T-helper 2 cell (primary cell): ENCODE results near the gene SWT1.
"Not testable (repeated sequence)": the region's sequence is repeated elsewhere in the genome, so short reads cannot be mapped to it uniquely, and the experiment has no call there.

Experiments used
- DNase-seq, 5 experiments: peaks; one replicate each; pipeline versions ENCODE4 v3.0.0 to v3.0.0-alpha.2; 2012 to 2022

The SWT1 gene

GRCh38 chr1:185291652-185292051, 134.7 kb downstream of the SWT1 start:
- DNase-seq, result no peak

DNA sequence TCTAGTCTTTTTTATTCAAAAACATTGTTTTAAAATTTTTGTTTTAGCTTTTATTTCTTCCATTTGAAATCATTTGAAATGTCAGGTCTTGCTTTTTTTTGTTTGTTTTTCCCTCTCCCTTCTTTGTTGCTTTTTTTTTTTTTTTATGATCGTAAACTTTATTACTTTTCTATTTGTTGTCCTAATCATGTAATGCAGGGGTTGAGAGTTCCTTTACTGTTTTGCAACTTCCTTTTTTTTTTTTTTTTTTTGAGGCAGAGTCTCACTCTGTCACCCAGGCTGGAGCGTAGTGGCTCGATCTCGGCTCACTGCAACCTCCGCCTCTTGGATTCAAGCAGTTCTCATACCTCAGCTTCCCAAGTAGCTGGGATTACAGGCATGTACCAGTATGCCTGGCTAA, 135.3 kb downstream of the SWT1 start:
- DNase-seq, result no peak

DNA sequence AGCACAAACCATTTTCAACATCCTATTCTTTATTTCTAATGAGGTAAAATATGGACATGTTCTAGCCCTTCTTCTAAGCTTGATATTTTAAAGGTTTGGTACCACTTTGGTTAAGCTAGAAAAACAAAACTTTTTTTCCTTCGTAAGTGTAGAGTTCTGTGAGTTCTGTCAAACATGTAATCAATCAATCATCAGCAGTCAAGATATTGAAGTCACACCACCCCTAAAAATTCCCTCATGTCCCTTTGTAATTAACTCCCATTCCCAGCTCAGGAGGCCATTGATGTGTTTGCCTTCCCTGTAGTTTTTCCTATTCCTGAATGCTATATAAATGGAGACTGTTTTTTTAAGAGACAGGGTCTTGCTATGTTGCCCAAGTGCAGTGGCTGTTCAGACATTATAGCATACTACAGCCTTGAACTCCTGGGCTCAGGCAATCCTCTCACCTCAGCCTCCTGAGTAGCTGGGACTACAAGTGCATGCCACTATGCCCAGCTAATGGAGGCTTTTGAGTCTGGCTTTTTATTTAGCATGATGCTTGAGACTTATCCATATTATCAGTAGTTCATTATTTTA, 137.1 kb downstream of the SWT1 start:
- no peak for DNase-seq

DNA sequence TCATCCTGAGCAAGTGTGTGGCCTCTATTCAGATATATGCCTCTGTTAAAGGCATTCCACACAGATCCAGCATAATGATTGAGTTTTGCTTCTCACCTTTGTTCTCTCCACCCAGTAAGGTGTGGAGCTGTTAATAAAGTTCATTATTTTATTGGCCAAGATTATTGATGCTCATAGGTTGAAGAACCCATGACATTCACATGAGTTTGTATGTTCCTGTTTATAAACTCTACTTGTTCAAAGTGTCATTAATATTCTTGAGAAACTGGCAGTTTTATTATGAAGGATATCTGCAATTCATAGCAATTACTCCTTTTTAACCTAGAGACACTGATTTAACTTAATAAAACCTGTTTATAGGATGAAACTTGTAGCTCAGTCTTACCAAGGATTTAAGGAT, 138.1 kb downstream of the SWT1 start:
- no peak for DNase-seq

- no peak for DNase-seq
Observed at GRCh38 chr1:185297982-185298381, 141.0 kb downstream of the SWT1 start.

DNA sequence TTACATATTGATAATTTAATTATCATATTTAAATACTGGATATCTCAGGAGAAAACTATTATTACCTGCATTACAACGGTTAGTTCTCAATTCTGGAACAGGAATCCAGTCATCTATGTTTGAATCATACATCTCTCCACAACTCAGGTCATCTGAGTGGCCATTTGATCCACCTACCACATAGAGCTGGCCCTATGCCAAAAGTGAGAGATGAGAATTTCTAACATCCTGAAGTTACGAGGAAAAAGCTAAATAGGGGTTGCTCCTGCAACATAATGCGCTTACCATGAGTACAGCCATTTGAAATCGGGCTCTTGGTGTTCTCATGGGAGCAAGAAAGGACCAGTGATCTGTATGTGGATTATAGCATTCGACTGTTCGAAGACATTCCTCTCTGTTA, 143.2 kb downstream of the SWT1 start:
- no peak for DNase-seq

DNA sequence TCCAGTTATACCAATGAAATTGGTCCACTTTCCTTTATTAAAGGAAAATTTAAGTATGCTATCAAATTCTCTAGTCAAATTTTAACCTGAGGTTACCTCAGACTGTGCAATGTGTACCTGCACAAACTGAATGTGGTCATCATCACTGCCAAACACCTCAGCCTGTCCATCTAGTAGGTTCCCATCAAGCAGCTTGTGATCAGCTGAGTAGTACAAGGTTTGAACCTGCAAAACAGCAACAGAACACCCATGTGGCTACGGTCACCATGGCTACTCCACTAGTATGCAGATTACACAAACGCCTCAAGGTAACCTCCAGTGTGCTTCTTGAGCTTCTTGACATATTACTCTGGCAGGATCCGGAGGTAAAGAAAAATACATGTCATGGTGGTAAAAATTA, 148.5 kb downstream of the SWT1 start:
- DNase-seq, result no peak

DNA sequence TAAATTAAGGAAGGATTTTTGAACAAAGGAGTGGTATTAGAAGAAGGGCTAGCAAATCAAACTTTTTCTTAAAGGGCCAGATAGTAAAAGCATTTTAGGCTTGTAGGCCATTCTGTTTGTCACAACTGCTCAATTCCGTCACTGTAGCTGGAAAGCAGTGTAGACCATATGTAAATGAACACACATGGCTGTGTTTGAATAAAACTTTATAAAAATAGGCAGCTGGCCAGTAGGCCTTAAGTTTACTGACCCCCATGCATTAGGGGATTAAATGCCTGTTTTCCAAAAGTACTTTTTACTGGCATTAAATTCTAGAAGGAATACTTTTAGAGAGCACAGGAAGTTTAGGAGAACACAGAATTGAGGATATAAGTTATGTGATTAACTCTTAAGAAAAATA, 151.2 kb downstream of the SWT1 start:
- DNase-seq, result no peak

DNA sequence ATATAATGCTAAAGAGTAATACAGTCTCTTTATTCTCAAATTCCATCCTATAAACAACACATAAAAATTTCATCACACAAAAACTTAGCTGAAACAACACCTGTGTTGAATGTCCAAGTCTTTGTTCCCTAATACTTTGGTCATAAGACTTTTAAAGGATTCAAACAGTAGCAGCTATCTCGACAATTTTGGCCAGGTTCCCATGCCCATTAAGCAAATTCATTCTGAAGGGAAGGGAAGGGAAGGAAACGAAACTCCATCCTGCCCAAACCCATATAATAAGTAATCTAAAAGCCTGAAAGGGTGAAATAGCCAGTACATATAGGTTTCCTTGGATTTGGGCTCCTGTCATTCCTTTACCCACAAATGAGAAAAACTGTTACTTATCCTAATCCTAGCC, 152.6 kb downstream of the SWT1 start:
- no peak for DNase-seq

DNA sequence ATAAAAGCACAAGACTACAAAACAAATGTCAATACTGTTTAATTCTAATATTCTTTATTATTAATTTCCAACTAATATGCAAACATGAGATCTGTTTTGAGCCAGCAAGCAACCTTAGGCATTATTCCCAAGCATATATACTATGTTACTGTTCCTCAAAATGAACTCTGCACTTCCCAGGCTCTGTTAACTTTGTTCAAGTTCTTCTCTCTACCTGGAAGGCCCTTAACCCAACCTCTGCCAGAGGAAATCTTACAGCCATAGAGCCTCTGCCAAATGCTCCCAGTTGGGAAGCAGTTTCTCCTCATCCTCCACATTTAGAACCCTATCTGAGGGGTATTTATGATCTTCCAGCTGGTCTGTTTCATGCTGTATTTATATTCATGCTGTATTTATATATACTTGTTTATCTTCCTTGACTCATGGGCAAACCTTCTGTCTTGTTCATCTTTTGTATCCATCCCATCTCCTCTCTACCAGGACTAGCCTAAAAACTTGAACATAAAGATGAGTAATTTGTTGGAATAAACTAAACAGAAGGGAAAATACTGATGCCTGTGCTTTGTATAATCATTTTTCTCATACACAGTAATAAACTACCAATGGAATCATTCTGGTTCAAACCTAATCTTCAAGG, 154.7 kb downstream of the SWT1 start:
- no peak for DNase-seq

DNA sequence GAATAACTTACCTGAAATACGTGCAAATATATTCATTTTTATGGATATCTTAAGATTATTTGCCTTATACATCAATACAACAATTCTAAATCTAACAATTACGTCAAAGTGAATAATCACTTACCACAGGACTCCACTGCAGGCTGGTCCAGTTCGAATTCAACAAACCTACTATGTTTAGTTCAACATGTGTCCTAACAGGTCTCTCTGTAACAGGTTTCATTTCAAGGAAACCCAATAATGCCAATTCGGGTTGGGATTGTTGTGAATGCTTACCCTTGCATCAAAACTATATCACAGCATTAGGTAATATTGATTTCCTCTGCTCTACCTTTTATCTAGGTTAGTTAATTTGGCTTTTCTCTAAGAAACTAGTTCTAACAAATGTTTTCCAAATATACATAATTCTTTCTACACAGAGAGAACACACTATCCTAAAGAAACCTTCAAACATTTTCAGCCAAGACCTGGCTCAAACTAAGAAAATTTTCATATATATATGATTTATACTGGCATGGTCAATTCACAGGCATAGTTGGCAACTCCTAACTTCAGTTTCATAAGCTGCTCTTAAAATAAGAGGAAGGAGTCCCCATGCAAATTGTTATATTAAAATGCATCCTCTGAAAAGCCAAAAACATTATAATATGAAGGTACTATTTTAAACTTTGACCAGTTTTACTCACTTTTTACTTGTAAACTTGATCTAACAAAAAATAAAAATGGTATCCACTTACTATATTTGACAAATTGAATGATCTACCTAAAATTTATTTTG, 155.6 kb downstream of the SWT1 start:
- DNase-seq, result no peak

DNA sequence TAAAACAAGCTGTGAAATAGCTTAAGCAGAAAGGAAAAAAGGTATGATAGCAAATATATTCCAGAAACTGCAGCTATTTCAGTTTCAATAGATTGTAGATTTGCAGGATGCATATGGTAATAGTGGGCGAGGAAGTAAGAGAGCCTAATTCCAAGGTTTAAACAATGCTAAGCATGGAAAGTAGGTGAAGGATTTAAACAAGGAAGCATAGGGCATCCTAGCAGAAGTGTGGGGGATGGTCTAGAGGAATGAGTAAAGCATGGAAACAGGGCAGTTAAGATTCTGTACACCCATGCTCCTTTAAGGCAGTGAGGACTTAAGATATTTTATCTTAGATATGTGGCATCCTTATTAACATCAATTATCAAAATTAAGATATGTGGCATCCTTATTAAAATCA, 157.4 kb downstream of the SWT1 start:
- DNase-seq, result no peak

DNA sequence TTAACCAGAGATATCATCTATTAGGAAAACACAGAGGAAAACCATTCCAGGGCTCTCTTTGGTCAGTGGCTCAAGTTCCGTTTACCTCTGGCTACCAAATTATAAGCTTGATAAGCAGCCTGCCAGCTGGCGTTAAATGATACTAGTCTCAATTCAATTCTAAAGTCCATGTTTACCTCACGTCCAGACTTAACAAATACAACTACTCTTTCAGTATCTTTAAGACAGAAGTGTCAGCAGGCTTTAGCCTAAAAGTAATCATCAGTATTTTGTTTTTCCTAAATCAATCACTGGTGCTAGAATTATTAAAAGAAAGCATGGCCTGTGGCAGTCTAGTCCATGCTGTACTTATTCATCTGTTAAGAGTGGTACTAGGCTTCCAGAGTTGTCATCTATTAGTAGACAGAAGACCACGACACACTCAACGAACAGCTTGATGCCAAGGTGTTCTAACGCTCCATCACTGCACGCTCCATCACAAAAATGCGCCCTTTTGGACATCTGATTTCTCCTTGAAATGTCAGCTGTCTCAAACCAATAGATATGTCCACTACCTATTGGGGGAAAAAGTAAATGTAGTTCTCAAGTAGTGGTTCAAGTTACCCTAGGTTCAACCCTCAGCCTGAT, 158.6 kb downstream of the SWT1 start:
- peak in 2 of 5 experiments; percentile 6 to 38 for DNase-seq

- DNase-seq, result peak; percentile 77 to 93 (median 88)
Observed at GRCh38 chr1:185316163-185317033, 159.4 kb downstream of the SWT1 start.

DNA sequence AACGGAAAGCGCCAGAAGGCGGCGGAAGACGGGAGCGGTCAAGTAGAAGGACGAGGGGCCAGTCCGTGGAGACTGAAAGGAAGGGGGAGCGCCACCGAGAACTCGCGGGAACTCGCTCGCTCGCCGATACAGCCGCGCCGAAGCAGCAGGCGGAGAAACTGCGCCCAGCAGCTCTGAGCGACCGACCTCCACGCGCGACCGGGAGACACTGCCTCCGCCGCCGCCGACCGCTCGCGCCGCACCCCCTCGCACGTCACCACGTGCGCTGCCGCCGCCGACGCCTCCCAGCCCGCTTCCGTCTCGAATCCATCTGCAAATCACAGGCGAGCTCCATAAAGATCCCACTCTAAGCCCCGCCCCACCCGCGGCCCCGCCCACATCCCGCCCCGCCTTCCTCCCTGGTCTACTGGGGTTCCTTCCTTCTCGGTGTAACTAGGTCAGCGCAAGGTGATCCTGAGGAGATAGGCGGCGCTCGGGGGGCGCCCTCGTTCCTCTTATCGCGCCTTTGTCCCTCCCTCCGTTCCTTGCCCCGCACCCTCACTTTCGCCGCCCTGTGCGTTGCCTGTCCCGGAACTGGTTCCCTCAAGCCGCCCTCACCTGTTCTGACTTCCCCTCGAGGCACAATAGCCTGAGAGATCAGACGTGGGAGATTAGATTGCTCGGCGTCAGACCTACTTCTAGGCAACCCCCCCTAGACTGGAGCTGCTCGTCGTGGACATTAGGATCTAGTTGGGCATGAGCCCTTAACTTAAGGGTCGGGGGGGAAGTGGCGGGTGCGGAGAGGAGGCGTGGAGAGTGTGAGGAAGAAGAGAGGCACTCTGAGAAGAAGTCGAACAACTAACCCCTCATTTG, 160.3 kb downstream of the SWT1 start, which contains the start of gene IVNS1ABP:
IVNS1ABP (minus strand) TSS at position 210 of the 852 bp plus-strand sequence. CDS start 7,750 bp downstream, outside the sequence.
- DNase-seq, result peak; percentile 89 to 99 (median 92)

GRCh38 chr1:185317886-185318310, 160.9 kb downstream of the SWT1 start:
- DNase-seq, result peak in 4 of 5 experiments; percentile 17 to 93 (median 52)

DNA sequence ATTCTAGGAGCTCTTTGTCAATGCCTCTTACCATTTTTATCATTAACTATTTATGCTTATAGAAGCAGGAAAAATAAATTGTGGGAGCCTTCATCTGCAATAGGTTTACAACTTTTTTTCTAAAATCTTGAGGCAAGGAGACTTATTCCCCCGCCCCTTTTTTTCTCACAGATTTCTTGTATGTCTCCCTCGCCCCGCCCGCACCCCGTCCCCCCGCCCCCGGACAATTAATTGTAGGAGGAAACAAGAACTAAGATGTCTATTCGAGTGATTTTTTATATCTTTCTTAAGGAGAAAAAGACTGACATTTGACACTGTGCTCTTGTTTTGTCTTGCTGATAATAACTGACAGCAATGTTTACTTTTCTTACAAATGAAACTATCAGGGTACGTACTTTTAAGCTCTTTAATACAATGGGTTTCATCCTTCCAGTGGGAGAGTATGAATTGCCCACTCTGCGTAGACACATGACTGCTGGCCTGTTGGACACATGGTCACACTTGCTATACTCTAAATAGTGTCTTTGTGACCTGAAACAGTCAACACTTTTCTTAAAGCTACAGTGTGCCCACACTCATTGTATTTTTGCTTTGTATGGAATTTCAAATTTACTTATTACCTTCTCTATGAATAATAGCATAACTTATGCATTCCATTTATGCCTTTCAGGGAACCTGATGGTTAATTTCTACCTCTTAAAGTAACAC, 161.6 kb downstream of the SWT1 start:
- DNase-seq, result no peak

GRCh38 chr1:185319139-185319475, 162.1 kb downstream of the SWT1 start:
- DNase-seq, result no peak

DNA sequence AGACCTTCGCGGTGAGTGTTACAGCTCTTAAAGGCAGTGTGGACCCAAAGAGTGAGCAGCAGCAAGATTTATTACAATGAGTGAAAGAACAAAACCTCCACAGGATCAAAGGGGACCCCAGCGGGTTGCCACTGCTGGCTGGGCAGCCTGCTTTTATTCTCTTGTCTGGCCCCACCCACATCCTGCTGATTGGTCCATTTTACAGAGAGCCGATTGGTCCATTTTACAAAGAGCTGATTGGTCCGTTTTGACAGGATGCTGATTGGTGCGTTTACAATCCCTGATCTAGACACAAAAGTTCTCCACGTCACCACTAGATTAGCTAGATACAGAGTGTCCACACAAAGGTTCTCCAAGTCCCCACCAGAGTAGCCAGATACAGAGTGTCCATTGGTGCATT, 164.1 kb downstream of the SWT1 start:
- not testable (repeated sequence) for DNase-seq

DNA sequence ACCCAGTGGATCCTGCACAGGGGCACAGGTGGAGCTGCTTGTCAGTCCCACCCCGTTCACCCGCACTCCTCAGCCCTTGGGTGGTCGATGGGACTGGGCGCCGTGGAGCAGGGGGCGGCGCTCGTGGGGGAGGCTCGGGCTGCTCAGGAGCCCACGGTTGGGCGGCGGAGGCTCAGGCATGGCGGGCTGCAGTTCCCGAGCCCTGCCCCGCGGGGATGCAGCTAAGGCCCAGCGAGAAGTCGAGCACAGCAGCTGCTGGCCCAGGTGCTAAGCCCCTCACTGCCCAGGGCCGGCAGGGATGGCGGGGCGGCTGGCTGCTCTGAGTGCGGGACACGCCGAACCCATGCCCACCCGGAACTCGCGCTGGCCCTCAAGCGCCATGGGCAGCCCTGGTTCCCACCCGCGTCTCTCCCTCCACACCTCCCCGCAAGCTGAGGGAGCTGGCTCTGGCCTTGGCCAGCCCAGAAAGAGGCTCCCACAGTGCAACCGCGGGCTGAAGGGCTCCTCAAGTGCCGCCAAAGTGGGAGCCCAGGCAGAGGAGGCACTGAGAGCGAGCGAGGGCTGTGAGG, 164.8 kb downstream of the SWT1 start:
- DNase-seq, result not testable (repeated sequence)
